ENCODE results near the gene NEIL3. TPM values are rescaled to one million over a fixed set of nuclear protein-coding genes. Genes with fewer than 3 reads are reported as not detected.
"Not testable (repeated sequence)": the region's sequence is repeated elsewhere in the genome, so short reads cannot be mapped to it uniquely, and the experiment has no call there.

NEIL3 gene
- total RNA-seq, 1 donor from 2014 or later: not detected

DNA sequence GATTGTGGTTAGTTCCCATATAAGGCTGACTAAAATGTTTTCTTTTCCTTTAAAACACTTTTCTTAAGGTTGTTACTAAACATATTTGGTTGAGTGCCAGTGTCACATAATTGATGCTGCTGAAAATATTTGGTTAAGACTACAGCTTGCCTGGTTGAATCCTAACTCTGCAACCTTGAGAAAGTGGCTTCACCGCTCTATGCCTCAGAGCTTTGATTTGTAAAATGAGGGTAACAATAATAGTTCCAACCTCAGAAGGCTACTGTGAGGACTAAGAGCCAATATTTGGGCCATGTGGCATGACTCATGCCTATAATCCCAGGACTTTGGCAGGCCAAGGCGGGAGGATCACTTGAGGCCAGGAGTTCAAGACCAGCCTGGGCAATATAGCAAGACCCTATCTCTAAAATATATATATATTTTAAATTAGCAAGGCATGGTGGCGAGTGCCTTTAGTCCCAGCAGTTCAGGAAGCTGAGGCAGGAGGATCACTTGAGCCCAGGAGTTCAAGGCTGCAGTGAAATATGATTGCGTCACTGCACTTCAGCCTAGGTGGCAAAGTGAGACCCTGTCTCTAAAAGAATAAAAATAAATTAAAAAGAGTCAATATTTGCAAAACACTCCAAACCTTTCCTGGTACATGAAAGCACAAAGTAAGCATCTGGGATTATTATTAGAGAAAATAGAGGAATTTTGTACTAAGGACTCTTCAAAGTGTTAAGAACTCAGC is 7.1 kb upstream of the NEIL3 start:
- DNase-seq (ENCODE audit: low spot score): no peak

DNA sequence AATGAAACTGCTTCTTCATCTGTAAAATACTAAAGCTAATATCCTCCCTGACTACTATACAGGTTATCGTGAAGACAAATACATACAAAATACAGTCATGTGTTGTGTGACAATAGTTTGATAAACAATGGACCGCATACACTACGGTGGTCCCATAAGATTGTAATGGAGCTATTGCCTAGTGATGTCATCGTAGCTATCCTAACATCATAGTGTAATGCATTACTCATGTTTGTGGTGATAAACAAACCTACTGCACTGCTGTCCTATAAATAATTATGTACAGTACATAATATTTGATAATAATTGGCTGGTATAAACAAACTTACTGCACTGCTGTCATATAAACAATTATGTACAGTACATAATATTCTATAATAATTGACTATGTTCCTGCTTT is 5.6 kb upstream of the NEIL3 start:
- DNase-seq (ENCODE audit: low spot score): no peak

DNA sequence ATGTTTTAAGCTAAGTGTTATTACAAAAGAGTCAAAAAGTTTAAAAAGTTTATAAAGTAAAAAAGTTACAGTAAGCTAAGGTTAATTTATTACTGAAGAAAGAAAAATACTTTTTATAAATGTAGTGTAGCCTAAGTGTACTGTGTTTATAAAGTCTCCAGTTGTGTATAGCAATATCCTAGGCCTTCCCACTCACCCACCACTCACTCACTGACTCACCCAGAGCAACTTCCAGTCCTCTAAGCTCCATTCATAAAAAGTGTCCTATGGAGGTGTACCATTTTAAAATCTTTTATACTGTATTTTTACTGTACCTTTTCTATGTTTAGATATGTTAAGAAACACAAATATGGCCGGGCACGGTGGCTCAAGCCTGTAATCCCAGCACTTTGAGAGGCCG is 4.8 kb upstream of the NEIL3 start:
- DNase-seq (ENCODE audit: low spot score): not testable (repeated sequence)

DNA sequence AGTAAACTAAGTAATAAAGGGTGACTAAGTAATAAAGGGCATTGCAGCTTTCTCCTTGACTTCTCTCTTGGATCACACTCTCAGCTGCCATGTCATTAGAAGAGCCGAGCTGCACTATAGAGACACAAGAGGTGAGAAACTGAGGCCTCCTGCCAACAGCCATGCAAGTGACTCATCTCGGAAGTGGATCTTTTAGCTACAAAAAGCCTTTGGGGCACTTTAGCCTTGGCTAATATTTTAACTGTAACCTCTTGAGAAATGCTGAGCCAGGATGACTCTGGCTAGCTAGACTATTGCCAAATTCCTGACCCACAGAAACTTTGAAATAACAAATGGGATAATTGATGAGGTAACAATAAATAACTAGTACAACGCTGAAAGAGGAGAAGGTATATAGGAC is 1.5 kb upstream of the NEIL3 start:
- no peak for DNase-seq (ENCODE audit: low spot score)

DNA sequence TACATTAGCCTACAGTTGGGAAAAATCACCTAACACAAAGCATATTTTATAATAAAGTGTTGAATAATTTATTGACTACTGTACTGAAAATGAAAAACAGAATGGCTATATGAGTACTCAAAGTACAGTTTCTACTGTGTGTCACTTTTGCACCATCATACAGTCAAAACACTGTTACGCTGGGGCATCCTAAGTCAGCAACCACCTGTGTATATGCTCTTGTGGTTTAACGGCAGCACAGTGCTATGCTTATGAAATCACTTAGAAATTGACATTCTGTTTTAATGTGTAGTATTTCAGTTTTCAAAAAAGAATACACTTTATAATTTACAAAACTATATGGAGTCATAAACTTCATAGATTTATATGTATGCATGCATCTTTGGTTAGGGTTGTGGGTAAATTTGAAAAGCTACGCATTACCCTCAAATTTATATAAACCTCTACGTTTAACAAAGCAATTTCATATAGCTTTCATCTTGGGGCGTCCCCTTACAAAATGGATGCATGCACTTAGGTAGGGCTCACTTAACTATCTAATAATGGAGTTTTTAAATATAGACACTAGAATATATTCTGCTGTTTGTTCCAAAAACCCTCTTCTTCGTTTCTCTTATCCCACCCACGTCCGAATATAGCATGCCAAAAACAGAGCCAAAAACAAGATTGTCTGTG is 690 bp upstream of the NEIL3 start:
- no peak for DNase-seq (ENCODE audit: low spot score)

DNA sequence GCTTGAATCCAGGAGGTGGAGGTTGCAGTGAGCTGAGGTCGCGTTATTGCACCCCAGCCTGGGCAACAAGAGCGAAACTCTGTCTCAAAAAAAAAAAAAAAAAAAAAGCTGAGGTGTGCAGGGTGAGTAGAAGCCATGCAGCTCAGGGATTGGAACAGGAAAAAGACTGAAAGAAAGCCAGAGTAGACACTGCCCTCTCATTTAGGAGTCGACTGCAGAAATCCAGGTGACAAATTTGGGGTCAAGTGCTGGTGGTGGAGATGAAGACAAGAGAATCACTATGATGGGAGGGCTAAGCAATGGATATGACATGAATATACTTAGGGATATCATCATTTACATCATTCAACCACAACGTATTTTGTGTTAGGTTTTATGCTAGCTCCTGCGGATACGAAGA is 1.9 kb downstream of the NEIL3 start:
- DNase-seq (ENCODE audit: low spot score): no peak

DNA sequence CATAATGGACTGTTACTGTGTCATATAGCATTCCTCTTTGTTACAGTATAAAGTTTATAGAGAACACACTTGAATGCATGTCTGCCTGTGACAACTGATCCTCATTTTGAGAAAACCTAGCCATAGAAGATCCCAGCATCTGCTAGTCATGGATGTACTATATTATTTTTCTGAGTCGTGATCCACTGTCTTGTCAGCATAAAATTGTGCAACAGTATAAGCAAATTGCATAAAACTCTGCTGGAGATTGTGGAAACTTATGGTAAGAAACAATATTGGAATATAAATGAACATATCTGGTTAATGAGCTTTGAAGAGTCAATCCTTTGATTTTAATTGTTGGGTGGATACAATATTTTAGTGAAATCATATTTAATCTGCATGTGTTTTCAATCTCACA is 3.6 kb downstream of the NEIL3 start:
- DNase-seq (ENCODE audit: low spot score): no peak

DNA sequence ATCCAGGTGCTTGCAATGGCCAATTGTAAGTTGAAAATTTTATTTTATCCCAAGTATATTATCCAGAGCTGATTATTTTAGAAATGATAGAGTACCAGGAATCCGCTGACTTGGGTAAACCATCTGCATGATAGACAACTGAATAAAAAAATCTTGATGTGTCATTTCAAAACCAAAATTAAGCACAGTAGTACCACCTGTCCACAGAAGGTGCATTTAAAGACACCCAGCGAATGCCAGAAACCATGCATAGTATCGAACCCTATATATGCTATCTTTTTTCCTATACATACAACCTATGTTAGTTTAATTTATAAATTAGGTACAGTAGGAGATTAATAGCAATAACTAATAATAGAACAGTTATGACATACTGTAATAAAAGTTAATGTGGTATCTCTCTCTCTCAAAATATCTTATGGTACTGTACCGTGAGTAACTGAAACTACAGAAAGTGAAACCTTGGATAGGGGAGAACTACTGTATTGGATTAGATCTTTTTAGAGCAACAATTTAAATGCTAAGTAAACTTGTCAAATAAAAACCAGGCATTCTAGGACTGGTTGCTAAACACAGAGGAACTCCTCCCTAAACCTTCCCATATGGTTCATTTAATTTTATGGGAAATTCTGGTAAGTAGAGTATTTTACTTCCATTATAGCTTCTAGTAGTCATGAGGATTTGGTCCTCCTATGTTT is 6.2 kb downstream of the NEIL3 start:
- no peak for DNase-seq (ENCODE audit: low spot score)

DNA sequence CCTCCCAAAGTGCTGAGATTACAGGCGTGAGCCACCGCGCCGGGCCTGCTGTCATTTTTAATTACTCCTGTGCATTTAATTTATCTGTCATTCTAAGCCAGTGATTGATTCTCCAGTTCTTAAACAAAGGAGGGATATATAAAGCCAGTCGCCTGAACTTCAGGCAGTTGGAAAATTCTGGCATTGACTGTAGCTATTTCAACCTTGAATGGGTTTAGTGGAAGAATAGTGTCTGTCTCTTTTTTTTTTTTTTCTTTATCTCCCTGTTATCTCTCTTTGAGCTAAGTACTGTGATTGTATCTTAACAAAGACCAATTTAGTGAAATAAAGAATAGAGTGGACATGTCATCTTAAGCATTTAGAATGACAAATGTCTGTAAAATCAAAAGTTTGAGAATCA is 11.0 kb downstream of the NEIL3 start:
- no peak for DNase-seq (ENCODE audit: low spot score)

DNA sequence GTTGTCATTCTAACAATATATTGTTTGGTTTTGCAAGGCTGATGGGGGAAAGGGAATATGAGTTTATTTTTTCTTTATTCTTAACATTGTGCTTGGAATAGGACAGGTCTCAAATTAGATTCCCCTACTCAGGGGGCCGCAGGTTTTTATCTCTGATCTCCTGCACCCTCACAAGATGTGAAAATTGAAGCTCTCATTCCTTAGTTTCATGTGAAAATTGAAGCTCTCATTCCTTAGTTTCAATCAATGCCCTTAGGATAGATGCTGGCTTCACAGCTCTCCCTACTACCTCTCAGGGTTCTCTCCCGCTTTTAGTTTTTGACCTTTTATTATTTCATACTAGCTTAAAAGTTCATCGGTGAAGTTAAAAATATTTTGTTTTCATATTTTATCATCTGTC is 12.0 kb downstream of the NEIL3 start:
- no peak for DNase-seq (ENCODE audit: low spot score)

DNA sequence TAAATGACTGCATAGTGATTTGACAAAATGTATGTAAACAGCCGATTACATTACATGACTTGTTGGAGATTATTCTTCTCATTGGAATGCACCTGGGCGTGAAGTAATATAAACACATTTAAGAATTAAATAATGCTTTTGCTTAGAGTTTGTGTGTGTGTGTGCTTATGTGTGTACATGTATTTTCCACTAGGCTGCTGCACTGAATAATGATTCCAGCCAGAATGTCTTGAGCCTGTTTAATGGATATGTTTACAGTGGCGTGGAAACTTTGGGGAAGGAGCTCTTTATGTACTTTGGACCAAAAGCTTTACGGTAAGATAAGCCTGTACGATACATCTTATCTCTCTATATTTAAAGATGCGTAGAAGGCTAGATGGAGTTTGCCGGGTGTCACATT is 12.6 kb downstream of the NEIL3 start:
- no peak for DNase-seq (ENCODE audit: low spot score)

DNA sequence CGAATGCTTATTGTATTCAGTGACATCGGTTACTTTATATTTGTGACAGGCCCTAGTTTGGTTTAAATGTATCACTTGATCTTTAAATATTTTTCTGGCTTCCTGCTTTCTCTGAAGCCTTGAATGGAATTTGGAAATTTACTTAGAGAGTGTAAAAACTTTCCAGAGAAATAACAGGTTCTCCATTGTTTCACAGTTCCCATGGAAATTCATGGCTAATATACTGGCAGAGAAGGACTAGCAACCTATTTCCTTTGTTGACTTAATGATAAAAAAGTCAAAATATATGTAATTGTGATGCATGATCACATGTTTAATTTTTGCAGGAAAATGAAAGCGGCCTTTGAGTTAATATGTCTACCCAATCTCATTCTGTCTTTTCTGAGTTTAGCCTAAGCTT is 13.2 kb downstream of the NEIL3 start:
- no peak for DNase-seq (ENCODE audit: low spot score)

DNA sequence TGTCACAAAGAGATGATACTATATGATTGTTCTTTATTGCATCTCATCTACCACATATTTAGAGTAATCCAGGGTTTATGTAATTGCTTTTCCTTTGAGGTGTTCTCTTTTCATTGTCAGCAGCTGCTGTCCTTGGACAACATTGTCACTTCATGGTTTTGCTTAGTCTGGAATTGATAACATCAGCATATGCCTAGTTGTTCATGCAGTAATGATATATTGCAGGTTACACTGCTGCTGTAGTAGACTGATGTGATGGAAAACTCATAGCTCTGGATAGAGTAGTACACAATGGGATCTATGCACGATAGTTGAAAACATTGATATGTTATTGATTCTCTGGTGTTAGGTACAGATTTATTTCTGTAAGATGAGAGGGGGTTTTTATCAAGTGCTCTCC is 13.7 kb downstream of the NEIL3 start:
- DNase-seq (ENCODE audit: low spot score): no peak

DNA sequence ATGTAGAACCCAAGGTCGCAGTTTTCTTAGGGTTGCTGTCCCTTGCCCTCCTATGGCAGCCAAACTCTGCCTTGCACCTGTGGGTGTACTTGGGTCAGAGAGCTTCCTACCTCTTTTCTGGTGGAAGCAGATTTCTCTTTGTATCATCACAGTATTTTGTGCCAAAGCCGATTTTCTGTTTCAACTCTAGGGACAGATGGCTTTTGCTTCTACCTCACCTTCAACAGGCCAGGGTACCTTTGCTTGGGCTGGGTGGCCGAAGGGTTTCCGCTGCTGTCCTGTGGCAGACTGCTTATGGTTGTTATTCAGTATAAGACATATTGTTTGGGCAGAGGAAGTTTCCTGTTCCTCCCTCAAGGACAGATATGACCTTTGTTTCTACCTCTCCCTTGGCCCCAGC is 22.4 kb downstream of the NEIL3 start:
- no peak for DNase-seq (ENCODE audit: low spot score)

DNA sequence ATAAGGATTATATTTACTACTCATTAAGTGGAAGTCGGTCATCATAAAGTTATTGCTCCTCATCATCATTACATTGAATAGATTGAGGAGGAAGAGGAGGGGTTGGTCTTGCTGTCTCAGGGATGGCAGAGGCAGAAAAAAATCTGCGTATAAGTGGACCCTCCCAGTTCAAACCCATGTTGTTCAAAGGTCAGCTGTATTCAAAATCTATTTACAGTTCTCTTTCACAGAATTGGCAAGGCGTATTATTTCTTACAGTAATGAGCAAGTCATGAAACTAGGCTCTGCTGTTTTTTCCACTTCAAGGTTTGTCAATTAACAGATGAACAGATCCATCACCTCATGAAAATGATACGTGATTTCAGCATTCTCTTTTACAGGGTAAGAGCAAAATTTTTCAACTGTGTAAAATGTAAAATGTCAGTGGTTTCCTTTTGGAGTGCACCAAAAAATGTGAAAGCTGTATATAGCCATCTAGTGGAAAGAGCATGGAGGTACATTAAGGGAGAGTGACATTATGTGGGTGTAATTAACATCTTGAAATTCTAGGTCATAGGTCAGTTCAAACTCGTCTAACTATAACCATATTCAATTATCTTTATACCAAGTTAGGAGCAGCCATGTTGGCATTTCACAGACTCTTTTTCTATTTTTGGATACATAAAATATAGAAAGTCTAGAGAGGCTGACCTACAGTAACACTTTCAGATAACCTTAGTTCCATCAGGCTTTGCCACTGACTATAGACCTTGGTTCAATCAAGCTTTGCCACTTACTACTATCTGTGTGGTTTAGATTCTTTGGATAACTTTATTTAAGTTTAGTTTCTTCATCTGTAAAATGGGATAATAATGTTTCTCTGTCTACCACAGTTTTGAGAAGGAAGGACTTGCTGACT is 30.1 kb downstream of the NEIL3 start:
- no peak for DNase-seq (ENCODE audit: low spot score)

DNA sequence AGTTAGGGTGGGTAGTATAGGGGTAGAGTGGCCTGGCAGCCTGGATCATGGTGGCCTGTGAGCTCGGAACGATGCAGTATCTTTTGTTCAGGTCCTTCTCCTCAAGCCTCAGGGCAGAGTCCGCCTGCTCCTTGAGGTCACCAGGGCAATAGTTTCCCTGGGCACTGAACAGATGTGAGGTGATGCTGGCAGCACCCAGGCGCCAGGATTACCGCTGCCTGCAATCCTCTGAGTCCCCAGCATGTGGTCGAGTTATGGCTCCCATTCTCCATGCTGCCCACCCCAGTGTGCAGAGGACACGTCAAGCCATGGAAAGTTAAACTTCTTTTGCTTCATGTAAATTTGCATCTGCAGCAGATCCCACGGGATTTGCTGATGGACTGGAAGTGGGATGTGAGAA is 38.7 kb downstream of the NEIL3 start:
- DNase-seq (ENCODE audit: low spot score): no peak

DNA sequence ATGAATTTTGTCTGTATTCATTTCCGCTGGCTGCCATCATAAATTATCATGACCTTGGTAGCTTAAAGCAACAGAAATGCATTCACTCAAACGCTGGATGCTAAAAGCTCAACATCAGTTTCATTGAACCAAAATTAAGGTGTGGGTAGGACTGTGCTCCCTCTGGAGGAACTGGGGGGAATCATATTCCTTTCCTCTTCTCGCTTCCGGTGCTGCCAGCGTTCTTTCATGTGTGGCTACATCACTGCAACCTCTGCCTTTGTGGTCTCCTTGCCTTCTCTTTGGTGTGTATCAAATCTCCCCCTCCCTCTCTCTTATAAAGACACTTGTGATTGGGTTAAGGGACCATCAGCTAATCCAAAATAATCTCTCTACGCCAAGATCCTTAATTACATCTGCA is 39.5 kb downstream of the NEIL3 start:
- DNase-seq (ENCODE audit: low spot score): no peak

DNA sequence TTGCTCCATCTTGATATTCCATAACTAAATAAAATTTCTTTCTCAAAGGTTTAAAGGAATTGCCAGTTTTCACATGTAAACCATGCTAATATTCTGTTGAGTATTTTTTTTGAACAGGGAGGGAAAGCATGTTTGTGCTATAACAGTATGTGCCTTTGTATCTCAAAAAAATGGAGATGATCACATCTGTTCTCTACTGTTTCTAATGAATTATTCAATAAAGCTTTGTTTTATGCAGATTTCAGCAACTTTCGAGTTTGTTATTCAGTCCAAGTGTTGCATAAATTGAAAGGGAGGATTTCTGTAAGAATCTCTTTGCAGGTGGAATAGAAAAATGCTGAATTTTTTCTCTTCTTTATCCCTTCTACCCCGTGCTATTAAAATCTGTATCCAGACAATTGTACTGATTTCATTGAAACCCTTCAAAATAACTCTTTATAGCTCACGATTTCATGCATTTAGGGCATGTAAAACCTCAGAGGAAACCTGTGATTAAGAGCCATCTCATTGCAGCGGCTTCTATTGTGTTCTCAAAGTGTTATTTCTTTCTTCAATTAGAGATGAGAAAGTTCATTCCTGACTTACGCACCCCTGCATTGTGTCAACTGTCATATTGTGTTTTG is 42.1 kb downstream of the NEIL3 start:
- no peak for DNase-seq (ENCODE audit: low spot score)

DNA sequence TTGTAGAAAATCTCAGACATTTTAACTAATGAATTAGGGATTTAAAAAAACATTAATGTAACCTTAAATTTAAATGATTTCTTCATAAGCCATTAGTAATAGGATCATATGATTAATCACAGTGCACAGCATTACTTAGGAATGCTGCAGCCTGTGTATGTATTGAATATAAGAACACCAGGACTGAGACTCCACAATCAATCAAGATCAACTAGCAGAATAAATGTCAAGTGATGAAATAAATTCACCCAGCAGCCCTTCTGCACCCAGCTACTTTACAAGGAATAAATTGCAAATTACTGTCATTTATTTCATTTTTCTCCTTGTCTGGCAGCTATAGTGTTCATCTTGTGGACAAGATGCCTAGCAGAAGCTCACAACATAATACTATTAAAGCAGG is 46.5 kb downstream of the NEIL3 start:
- DNase-seq (ENCODE audit: low spot score): no peak

DNA sequence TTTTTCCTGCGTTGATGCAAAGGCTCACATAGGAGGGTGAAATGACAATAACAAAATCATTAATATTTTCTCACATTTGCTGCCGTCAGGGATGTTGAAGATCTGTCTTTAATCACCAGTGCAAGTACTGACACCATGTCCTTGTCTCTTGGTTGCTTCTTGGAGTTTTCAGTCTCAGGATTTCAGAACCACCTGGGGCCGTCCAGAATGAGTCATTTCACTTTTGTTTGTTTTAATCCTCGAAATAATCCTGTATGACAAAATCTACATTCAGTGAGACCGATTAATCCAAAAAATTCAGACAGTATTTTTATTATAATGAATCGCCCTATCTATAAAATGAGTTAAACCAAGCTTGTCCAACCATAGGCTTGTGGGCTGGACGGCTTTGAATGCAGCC is 47.2 kb downstream of the NEIL3 start:
- DNase-seq (ENCODE audit: low spot score): no peak

DNA sequence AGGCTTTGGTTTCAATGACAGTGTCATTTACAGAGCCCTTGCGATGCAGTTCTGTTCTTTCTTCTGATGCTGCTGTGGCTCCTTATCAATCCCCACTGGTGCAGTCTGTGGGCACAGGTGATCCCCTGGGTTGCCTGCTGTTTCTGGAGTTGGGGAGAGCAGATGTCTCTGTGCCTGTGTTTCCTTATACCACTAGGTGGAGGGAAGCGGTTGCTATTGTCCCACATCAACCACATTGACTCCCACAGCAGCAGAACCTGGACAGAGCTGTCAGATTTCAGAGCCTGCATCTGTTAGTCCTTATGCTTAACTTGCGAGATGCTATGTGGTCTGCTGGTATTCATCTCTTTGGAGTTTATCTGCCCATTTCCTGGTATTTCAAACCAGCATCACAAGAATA is 57.7 kb downstream of the NEIL3 start:
- no peak for DNase-seq (ENCODE audit: low spot score)

DNA sequence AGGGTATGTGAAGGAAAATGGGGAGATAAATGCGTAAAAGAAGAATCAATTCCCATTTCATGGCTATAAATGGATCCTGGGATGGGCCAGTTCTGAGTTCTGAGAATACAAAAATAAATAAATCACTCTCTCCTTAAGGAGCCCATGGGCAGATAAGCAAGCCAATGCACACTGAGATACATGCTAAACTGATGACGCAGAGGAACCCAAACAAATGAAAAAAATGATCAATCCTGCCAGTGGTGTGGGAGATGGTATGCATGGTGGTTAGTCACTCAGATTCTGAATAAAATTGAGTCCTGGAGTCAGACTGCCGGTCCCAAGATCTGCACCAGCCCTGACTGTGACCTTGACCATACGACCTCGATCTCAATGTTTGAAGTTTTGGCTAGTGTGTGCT is 59.7 kb downstream of the NEIL3 start:
- DNase-seq (ENCODE audit: low spot score): no peak
